Stimulated activated CD4-positive, alpha-beta T cell treated with anti-CD3 and anti-CD28 coated beads, Interleukin-4, amount 100 ng/mL, for 1 hour (primary cell): Measurements from ENCODE around the gene LINGO4.
"Not testable (repeated sequence)": the region's sequence is repeated elsewhere in the genome, so short reads cannot be mapped to it uniquely, and the experiment has no call there.

Source experiments
- DNase-seq: peaks from one replicate; pipeline ENCODE4 v3.0.0-alpha.2; 2020

Gene LINGO4

GRCh38 chr1:151809985-151810556 lies 4.9 kb upstream of the LINGO4 start:
- DNase-seq, result no peak

- DNase-seq, result no peak
Measured at GRCh38 chr1:151809290-151809984, 4.2 kb upstream of the LINGO4 start.

- DNase-seq, result no peak
Measured at GRCh38 chr1:151807766-151808165, 2.5 kb upstream of the LINGO4 start.

GRCh38 chr1:151807131-151807530 lies 1.9 kb upstream of the LINGO4 start:
- DNase-seq, result no peak

GRCh38 chr1:151806170-151806569 lies 951 bp upstream of the LINGO4 start:
- DNase-seq, result no peak

GRCh38 chr1:151803915-151804314 lies 1.3 kb downstream of the LINGO4 start:
- DNase-seq, result no peak

- no peak for DNase-seq
Measured at GRCh38 chr1:151803164-151803563, 2.1 kb downstream of the LINGO4 start.

- DNase-seq, result no peak
Measured at GRCh38 chr1:151802372-151802771, 2.8 kb downstream of the LINGO4 start.

- no peak for DNase-seq
Measured at GRCh38 chr1:151801846-151802245, 3.4 kb downstream of the LINGO4 start.

GRCh38 chr1:151801310-151801820 lies 3.9 kb downstream of the LINGO4 start:
- no peak for DNase-seq

- DNase-seq, result no peak
Measured at GRCh38 chr1:151800830-151801229, 4.4 kb downstream of the LINGO4 start.

GRCh38 chr1:151799179-151800022 lies 5.8 kb downstream of the LINGO4 start:
- DNase-seq, result no peak

GRCh38 chr1:151798571-151798970 lies 6.6 kb downstream of the LINGO4 start:
- DNase-seq, result no peak

GRCh38 chr1:151790940-151791651 lies 14.1 kb downstream of the LINGO4 start:
- peak; percentile 6 for DNase-seq

- peak; percentile 99 for DNase-seq
Measured at GRCh38 chr1:151790071-151790939, 14.9 kb downstream of the LINGO4 start, which contains the start of gene TDRKH. TDRKH (minus strand) TSS chr1:151790500; CDS start chr1:151783022, 7,478 bp downstream.

GRCh38 chr1:151787689-151788088 lies 17.5 kb downstream of the LINGO4 start:
- no peak for DNase-seq

GRCh38 chr1:151783796-151784195 lies 21.4 kb downstream of the LINGO4 start:
- DNase-seq, result no peak

- DNase-seq, result no peak
Measured at GRCh38 chr1:151782741-151783140, 22.5 kb downstream of the LINGO4 start.

GRCh38 chr1:151782026-151782425 lies 23.2 kb downstream of the LINGO4 start:
- not testable (repeated sequence) for DNase-seq

- not testable (repeated sequence) for DNase-seq
Measured at GRCh38 chr1:151780736-151781135, 24.5 kb downstream of the LINGO4 start.

- DNase-seq, result no peak
Measured at GRCh38 chr1:151779852-151780251, 25.4 kb downstream of the LINGO4 start.

GRCh38 chr1:151777317-151777716 lies 27.9 kb downstream of the LINGO4 start:
- no peak for DNase-seq
